K562 (cell line): ENCODE data around the gene TGOLN2. TPM values are rescaled to one million over a fixed set of nuclear protein-coding genes. Genes with fewer than 3 reads are reported as not detected.
A peak's percentile ranks its signal among the peaks of the same experiment; 100 is the strongest.

ENCODE experiments used
- ATAC-seq: fragments of 200-7000 bp; cut with Tn5 transposase; 3 replicates; pipeline ENCODE4 v1.9.1; 2020; ENCODE audit warnings: moderate library complexity
- BruUV-seq: library from RNA; stranded (reverse); fragments of 400-500 nt; replicated peaks from 2 replicates; lab custom pipeline; 2021; lab: Mats Ljungman, UMichigan
- CTCF ChIA-PET: fragments of 300-600 bp; formaldehyde crosslinking; extraction: SDS; loops from one replicate; lab custom pipeline; 2021; ENCODE audit warnings: low intra/inter-chr PET ratio; lab: Yijun Ruan, JAX
- POLR2A ChIA-PET: fragments of 300-600, 350-650 bp; sonication (Branson Sonifier 250); formaldehyde crosslinking; extraction: SDS; loops from one replicate; lab custom pipeline; 2021; ENCODE audit warnings: antibody characterized with exemption, inconsistent platforms; lab: Yijun Ruan, JAX
- DNase-seq, 4 experiments: peaks; one replicate each; pipeline versions ENCODE4 v3.0.0 to v3.0.0-alpha.2; 2011 to 2018; ENCODE audit warnings: low spot score in 3 of 4, mixed read lengths in 3 of 4; ENCODE audit errors: extremely low read depth in 1 of 4
- FAIRE-seq: peaks from 2 replicates; lab custom pipeline; 2011; peaks lifted over from hg19 to GRCh38; lab: Jason Lieb, UNC
- H2AFZ ChIP-seq: 2 replicates; pipeline ENCODE4 v1.6.0; 2011; ENCODE audit warnings: low read depth, low read length, control low read depth, inconsistent platforms
- H3K27ac ChIP-seq: fragments of 200-600 bp; 3 replicates; pipeline ENCODE4 v1.8.0; 2011; ENCODE audit warnings: low read depth, mild to moderate bottlenecking, control low read depth, inconsistent platforms, low read length, moderate library complexity, mixed read lengths; ENCODE audit errors: extremely low read depth
- H3K27me3 ChIP-seq, 2 experiments: fragments of 300-600 bp in 1 of 2; 2 replicates in 1 of 2; 3 replicates in 1 of 2; pipeline versions ENCODE4 v1.6.0 to v1.8.0; 2011; ENCODE audit warnings: inconsistent platforms in 2 of 2, low read length in 2 of 2, mild to moderate bottlenecking in 1 of 2, mixed read lengths in 1 of 2, moderate library complexity in 1 of 2; ENCODE audit not compliant: control insufficient read depth in 2 of 2, insufficient read depth in 2 of 2
- H3K36me3 ChIP-seq: fragments of 300-600 bp; 3 replicates; pipeline ENCODE4 v1.8.0; 2011; ENCODE audit warnings: mild to moderate bottlenecking, low read length, inconsistent platforms; ENCODE audit not compliant: control insufficient read depth, insufficient read depth
- H3K4me1 ChIP-seq, 2 experiments: fragments of 200-600 bp in 1 of 2; replicated peaks in 1 of 2; 2 replicates in 1 of 2; 3 replicates in 1 of 2; pipeline versions ENCODE4 v1.5.1 to v1.8.0; 2011; ENCODE audit warnings: inconsistent platforms in 2 of 2, low read length in 2 of 2, mild to moderate bottlenecking in 1 of 2, mixed read lengths in 1 of 2, moderate library complexity in 1 of 2; ENCODE audit not compliant: control insufficient read depth in 2 of 2, insufficient read depth in 2 of 2
- H3K4me2 ChIP-seq: 2 replicates; pipeline ENCODE4 v1.6.1; 2011; ENCODE audit warnings: low read length, control low read depth, inconsistent platforms, mixed read lengths; ENCODE audit not compliant: insufficient read depth
- H3K4me3 ChIP-seq: fragments of 200-600 bp; sonication (generic), shearing (Covaris generic); 2 replicates; pipeline ENCODE4 v1.5.1; 2016; ENCODE audit warnings: control low read depth, inconsistent platforms
- H3K79me2 ChIP-seq: fragments of 200-600 bp; 3 replicates; pipeline ENCODE4 v1.8.0; 2011; ENCODE audit warnings: low read length, inconsistent platforms; ENCODE audit not compliant: control insufficient read depth, insufficient read depth
- H3K9ac ChIP-seq, 2 experiments: 2 replicates each; pipeline versions ENCODE4 v1.6.0 to v1.6.1; 2011; ENCODE audit warnings: low read depth in 2 of 2, low read length in 2 of 2, control low read depth in 1 of 2, inconsistent platforms in 1 of 2, mild to moderate bottlenecking in 1 of 2, mixed read lengths in 1 of 2; ENCODE audit not compliant: insufficient read depth in 1 of 2
- H3K9me1 ChIP-seq: one replicate; pipeline ENCODE4 v1.6.0; 2011; ENCODE audit warnings: inconsistent platforms, mild to moderate bottlenecking, low read length, moderate library complexity; ENCODE audit not compliant: control insufficient read depth, insufficient read depth
- H3K9me3 ChIP-seq: replicated peaks from 2 replicates; pipeline ENCODE4 v1.5.1; 2011; ENCODE audit warnings: low read depth, low read length, inconsistent platforms; ENCODE audit not compliant: control insufficient read depth, insufficient read depth
- H4K20me1 ChIP-seq: replicated peaks from 2 replicates; pipeline ENCODE4 v1.6.1; 2011; ENCODE audit warnings: low read length, inconsistent platforms, mixed read lengths; ENCODE audit not compliant: control insufficient read depth, insufficient read depth
- CHD1 ChIP-seq: fragments of 200-600 bp; sonication (generic); IDR thresholded peaks from one replicate; pipeline ENCODE4 v1.6.1; 2012; ENCODE audit warnings: mild to moderate bottlenecking, moderate library complexity, low read length, inconsistent platforms
- FOXK1 ChIP-seq: sonication (generic); formaldehyde crosslinking; IDR thresholded peaks from 2 replicates; pipeline ENCODE4 v1.8.0; 2022; ENCODE audit warnings: missing genetic modification reagents, mild to moderate bottlenecking, borderline replicate concordance
- OTX1 ChIP-seq: fragments of 450-650 bp; formaldehyde crosslinking; IDR thresholded peaks from 2 replicates; pipeline ENCODE4 v1.4.0; 2022; ENCODE audit warnings: mild to moderate bottlenecking
- SIX5 ChIP-seq, 2 experiments: IDR thresholded peaks; 2 replicates each; pipeline ENCODE4 v1.6.1; 2011; ENCODE audit warnings: low read length in 2 of 2, borderline replicate concordance in 1 of 2, low read depth in 1 of 2, mild to moderate bottlenecking in 1 of 2, moderate library complexity in 1 of 2; ENCODE audit not compliant: insufficient read depth in 1 of 2
- SMAD1 ChIP-seq: fragments of 150-350 bp; IDR thresholded peaks from 2 replicates; pipeline ENCODE4 v1.6.1; 2014; ENCODE audit warnings: low read length, low read depth; ENCODE audit not compliant: partially characterized antibody
- ZNF175 ChIP-seq: fragments of 200-800 bp; sonication (Bioruptor generic); IDR thresholded peaks from 2 replicates; pipeline ENCODE4 v1.6.1; 2016; ENCODE audit warnings: low read depth, mild to moderate bottlenecking, missing genetic modification characterization, missing compliant biosample characterization
- ZNF76 ChIP-seq: fragments of 250-450 bp; sonication (Bioruptor Pico); IDR thresholded peaks from 2 replicates; pipeline ENCODE4 v1.4.0; 2020; ENCODE audit warnings: mild to moderate bottlenecking, moderate library complexity, borderline replicate concordance
- ZNF785 ChIP-seq: fragments of 250-450 bp; sonication (Bioruptor Pico); IDR thresholded peaks from 2 replicates; pipeline ENCODE4 v1.4.0; 2020; ENCODE audit warnings: mild to moderate bottlenecking
- WGBS: fragments of 100-300 bp; shearing (Covaris generic); methylation state at CpG from one replicate; pipeline ENCODE4 v1.1.6; 2016; ENCODE audit warnings: low coverage, mixed read lengths; ENCODE audit not compliant: insufficient coverage; ENCODE audit errors: missing lambda C conversion rate; 5-methylcytosine and 5-hydroxymethylcytosine counted together
- in situ Hi-C: fragments of 300-500 bp; cut with MboI; formaldehyde crosslinking; loops from 4 replicates; pipeline ENCODE4 v1.15.0; 2018; ENCODE audit warnings: inconsistent platforms, mixed read lengths
- intact Hi-C: fragments of 100-400 bp; cut with micrococcal nuclease; formaldehyde crosslinking; loops from 2 replicates; pipeline ENCODE4 v1.14.2; 2022
- polyA plus RNA-seq, 8 experiments: library from polyadenylated mRNA; depleted of rRNA in 4 of 8; stranded (reverse) in 5 of 8; unstranded in 3 of 8; fragments of >200 nt; fragmentation: Nextera tagmentation in 2 of 8; fragmentation: Illumina TruSeq in 1 of 8; extraction: Ambion mirVana in 2 of 8; extraction: Trizol in 1 of 8; gene quantifications; 2 replicates each; pipeline versions ENCODE4 v1.2.1 to v1.2.3, GENCODE V29; 2011 to 2014; ENCODE audit warnings: inconsistent platforms in 1 of 8, missing spikeins in 1 of 8
- total RNA-seq, 7 experiments: library from RNA; depleted of rRNA in 6 of 7; stranded (reverse); fragments of >200 nt in 6 of 7; fragmentation: Illumina TruSeq in 2 of 7; extraction: Trizol in 2 of 7; gene quantifications; 2 replicates each; pipeline versions ENCODE4 v1.2.1 to v1.2.3, GENCODE V29; 2011 to 2021; ENCODE audit warnings: low replicate concordance in 1 of 7
- TF ChIP-seq, protein P1 (sequence below): fragments of 450-650 bp; IDR thresholded peaks from 2 replicates; pipeline ENCODE4 v1.7.0; 2016; ENCODE audit warnings: borderline replicate concordance
- TF ChIP-seq, protein P2 (sequence below): fragments of 450-650 bp; IDR thresholded peaks from 2 replicates; pipeline ENCODE4 v1.6.1; 2017; ENCODE audit warnings: antibody characterized with exemption, mild to moderate bottlenecking
- TF ChIP-seq, protein P3 (sequence below): fragments of 450-650 bp; formaldehyde crosslinking; conservative IDR thresholded peaks from 2 replicates; pipeline ENCODE4 v1.4.0; 2022; ENCODE audit warnings: mild to moderate bottlenecking, missing genetic modification characterization

TGOLN2 gene
- total and polyA plus RNA-seq, 9 of the 15 experiments (the other 6 are each of a cell fraction or from before 2014, with no cell fraction given), result 13.0 to 66.5 (median 35.9) TPM

DNA sequence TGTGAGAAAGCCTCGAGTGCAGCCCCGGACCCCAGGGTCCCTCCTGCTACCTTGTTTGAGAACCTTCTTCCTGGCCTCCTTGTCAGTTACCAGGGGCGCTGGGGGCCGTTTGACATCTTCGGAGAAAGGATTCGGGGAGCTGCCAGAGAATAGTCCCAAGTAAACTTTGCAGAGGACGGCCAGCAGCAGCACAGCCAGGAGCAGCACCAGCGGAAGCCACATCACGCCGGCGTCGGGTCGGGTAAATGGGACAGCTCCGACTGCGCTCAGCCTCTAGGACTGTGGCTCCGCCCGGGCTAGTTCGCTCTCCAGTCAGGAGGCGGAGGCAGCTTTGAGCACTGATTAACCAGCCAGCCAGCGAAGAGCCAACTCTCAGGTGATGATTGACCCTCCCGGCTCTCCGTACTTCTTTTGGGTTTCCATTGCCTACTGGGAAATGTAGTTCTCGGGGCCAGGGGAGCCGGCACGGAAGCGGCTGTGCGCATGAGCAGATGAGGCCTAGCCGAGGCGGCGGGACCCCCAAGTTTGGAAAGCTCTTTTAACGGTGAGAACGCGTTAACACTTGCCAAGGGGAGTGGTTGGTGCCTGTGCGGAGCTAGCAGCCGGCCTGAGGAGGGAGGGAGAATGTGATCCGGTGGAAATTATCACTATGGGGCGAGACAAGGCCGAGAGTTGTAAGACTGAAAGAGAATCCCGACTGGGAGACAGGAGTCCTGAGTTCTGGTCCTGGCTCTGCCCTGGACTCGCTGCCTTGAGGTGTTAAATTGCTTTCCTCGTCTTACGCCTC lies 26.7 kb upstream of the TGOLN2 start, which contains the start of the genes ELMOD3 and RETSAT:
Gene ELMOD3 (plus strand): TSS at position 484 of the 787 bp plus-strand sequence. CDS start 2,430 bp downstream, outside the sequence.
Gene RETSAT (minus strand): TSS at position 243 of the 787 bp plus-strand sequence. CDS start 21 bp downstream, at position 222.
- CTCF ChIA-PET, result no interaction called here
- ATAC-seq, result peak; percentile 98
- POLR2A ChIA-PET, result interaction anchor here (0.6 to 2.5 kb wide), 18 partner anchors 9 to 369 kb away, joined by 3 to 15 read pairs (median 6); partner anchors contain the start of genes MAT2A, RNF181 and TGOLN2
- Histone ChIP-seq H3K79me2 (peaks cover 32% of the 10 kb centered on the region), H3K36me3 (peaks cover 53% of the 10 kb centered on the region; the same call in 2 of the 3 replicates), H3K27ac (peak within 1 kb of the TSS; percentile 84), H3K9me3 (no peaks in the 10 kb centered on the region), H3K27me3 (no peaks in the 10 kb centered on the region), H3K9me1 (no peaks in the 10 kb centered on the region), H3K9ac (peak within 1 kb of the TSS; percentile 91 to 94), H3K4me3 (peak within 1 kb of the TSS; percentile 83), H2AFZ (peak within 1 kb of the TSS; percentile 97), H4K20me1 (no peaks in the 10 kb centered on the region), H3K4me2 (peak within 1 kb of the TSS; percentile 100), H3K4me1 (peaks cover 9 to 15% of the 10 kb centered on the region in 2 experiments)
- peak; percentile 96 to 99 (median 96) for DNase-seq
- under 1% methylated on average over 42 of the region's 42 CpGs for WGBS
- no TSS peak for BruUV-seq
- intact Hi-C loops, result loop anchor here (1.0 kb wide), 1 partner anchor 25 kb away; no protein-coding TSS in a partner anchor
- peak; percentile 99 for FAIRE-seq
- in situ Hi-C loops, result no loop called here
- TF ChIP-seq SMAD1, result peak; percentile 21
- 0 out of 2 replicates have a peak, but pooled peaks have one; percentile 16 for TF ChIP-seq FOXK1 (CRISPR knock-in tag)
- no peak for TF ChIP-seq ZNF785
- TF ChIP-seq, protein P1, sequence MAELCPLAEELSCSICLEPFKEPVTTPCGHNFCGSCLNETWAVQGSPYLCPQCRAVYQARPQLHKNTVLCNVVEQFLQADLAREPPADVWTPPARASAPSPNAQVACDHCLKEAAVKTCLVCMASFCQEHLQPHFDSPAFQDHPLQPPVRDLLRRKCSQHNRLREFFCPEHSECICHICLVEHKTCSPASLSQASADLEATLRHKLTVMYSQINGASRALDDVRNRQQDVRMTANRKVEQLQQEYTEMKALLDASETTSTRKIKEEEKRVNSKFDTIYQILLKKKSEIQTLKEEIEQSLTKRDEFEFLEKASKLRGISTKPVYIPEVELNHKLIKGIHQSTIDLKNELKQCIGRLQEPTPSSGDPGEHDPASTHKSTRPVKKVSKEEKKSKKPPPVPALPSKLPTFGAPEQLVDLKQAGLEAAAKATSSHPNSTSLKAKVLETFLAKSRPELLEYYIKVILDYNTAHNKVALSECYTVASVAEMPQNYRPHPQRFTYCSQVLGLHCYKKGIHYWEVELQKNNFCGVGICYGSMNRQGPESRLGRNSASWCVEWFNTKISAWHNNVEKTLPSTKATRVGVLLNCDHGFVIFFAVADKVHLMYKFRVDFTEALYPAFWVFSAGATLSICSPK, result no peak; the same call in 1 of the 2 replicates
- TF ChIP-seq ZNF175 (CRISPR knock-in tag), result 0 out of 2 replicates have a peak, but pooled peaks have one; percentile 42
- peak; percentile 89 to 93 for TF ChIP-seq SIX5 (IDR thresholded peaks at IDR 0.05; ENCODE audit: borderline replicate concordance in 1 of 2, insufficient read depth in 1 of 2, low read depth in 1 of 2, low read length in 2 of 2)
- 0 out of 2 replicates have a peak, but pooled peaks have one; percentile 69 for TF ChIP-seq OTX1 (CRISPR knock-in tag)
- TF ChIP-seq, protein P2, sequence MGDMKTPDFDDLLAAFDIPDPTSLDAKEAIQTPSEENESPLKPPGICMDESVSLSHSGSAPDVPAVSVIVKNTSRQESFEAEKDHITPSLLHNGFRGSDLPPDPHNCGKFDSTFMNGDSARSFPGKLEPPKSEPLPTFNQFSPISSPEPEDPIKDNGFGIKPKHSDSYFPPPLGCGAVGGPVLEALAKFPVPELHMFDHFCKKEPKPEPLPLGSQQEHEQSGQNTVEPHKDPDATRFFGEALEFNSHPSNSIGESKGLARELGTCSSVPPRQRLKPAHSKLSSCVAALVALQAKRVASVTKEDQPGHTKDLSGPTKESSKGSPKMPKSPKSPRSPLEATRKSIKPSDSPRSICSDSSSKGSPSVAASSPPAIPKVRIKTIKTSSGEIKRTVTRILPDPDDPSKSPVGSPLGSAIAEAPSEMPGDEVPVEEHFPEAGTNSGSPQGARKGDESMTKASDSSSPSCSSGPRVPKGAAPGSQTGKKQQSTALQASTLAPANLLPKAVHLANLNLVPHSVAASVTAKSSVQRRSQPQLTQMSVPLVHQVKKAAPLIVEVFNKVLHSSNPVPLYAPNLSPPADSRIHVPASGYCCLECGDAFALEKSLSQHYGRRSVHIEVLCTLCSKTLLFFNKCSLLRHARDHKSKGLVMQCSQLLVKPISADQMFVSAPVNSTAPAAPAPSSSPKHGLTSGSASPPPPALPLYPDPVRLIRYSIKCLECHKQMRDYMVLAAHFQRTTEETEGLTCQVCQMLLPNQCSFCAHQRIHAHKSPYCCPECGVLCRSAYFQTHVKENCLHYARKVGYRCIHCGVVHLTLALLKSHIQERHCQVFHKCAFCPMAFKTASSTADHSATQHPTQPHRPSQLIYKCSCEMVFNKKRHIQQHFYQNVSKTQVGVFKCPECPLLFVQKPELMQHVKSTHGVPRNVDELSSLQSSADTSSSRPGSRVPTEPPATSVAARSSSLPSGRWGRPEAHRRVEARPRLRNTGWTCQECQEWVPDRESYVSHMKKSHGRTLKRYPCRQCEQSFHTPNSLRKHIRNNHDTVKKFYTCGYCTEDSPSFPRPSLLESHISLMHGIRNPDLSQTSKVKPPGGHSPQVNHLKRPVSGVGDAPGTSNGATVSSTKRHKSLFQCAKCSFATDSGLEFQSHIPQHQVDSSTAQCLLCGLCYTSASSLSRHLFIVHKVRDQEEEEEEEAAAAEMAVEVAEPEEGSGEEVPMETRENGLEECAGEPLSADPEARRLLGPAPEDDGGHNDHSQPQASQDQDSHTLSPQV, result 0 out of 2 replicates have a peak, but pooled peaks have one; percentile 0
- no peak for TF ChIP-seq ZNF76 (CRISPR knock-in tag)
- TF ChIP-seq CHD1, result no peak
- TF ChIP-seq, protein P3, sequence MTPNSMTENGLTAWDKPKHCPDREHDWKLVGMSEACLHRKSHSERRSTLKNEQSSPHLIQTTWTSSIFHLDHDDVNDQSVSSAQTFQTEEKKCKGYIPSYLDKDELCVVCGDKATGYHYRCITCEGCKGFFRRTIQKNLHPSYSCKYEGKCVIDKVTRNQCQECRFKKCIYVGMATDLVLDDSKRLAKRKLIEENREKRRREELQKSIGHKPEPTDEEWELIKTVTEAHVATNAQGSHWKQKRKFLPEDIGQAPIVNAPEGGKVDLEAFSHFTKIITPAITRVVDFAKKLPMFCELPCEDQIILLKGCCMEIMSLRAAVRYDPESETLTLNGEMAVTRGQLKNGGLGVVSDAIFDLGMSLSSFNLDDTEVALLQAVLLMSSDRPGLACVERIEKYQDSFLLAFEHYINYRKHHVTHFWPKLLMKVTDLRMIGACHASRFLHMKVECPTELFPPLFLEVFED (CRISPR knock-in tag), result peak; percentile 82; the same call in 1 of the 2 replicates
